LHCN-M2 (cell line): ENCODE data around the gene CRX. TPM values are rescaled to one million over a fixed set of nuclear protein-coding genes. Genes with fewer than 3 reads are reported as not detected.
A peak's percentile ranks its signal among the peaks of the same experiment; 100 is the strongest.
"Not testable (repeated sequence)": the region's sequence is repeated elsewhere in the genome, so short reads cannot be mapped to it uniquely, and the experiment has no call there.

ENCODE experiments used
- DNase-seq: peaks from one replicate; pipeline ENCODE4 v3.0.0-alpha.2; 2012; ENCODE audit warnings: low read depth
- total RNA-seq: library from RNA; depleted of rRNA; stranded (reverse); fragments of >200 nt; gene quantifications from 2 replicates; pipeline ENCODE4 v1.2.3, GENCODE V29; 2014

CRX gene
- total RNA-seq, 1 experiment from 2014 or later = not detected

GRCh38 chr19:47803671-47804070 lies 18.1 kb upstream of the CRX start:
- DNase-seq = not testable (repeated sequence)

GRCh38 chr19:47804451-47804850 lies 17.3 kb upstream of the CRX start, which contains the start of gene TPRX1:
Gene TPRX1 (minus strand): TSS chr19:47804551. CDS start chr19:47804539, 12 bp downstream.
- DNase-seq = not testable (repeated sequence)

GRCh38 chr19:47805313-47805712 lies 16.4 kb upstream of the CRX start:
- DNase-seq = no peak

- no peak for DNase-seq
Observed at GRCh38 chr19:47806435-47806834, 15.3 kb upstream of the CRX start.

GRCh38 chr19:47813304-47813994 lies 8.3 kb upstream of the CRX start:
- peak; percentile 46 for DNase-seq

GRCh38 chr19:47813995-47814328 lies 7.8 kb upstream of the CRX start:
- no peak for DNase-seq

GRCh38 chr19:47816270-47816669 lies 5.5 kb upstream of the CRX start:
- not testable (repeated sequence) for DNase-seq

- DNase-seq = not testable (repeated sequence)
Observed at GRCh38 chr19:47818221-47818620, 3.5 kb upstream of the CRX start.

GRCh38 chr19:47819858-47820257 lies 1.9 kb upstream of the CRX start:
- no peak for DNase-seq

GRCh38 chr19:47820410-47820809 lies 1.3 kb upstream of the CRX start:
- DNase-seq = peak; percentile 5

- DNase-seq = no peak
Observed at GRCh38 chr19:47824396-47824795, 2.7 kb downstream of the CRX start.

GRCh38 chr19:47826800-47827199 lies 5.1 kb downstream of the CRX start:
- no peak for DNase-seq

GRCh38 chr19:47832723-47833122 lies 11.0 kb downstream of the CRX start:
- DNase-seq = no peak

- no peak for DNase-seq
Observed at GRCh38 chr19:47836038-47836437, 14.3 kb downstream of the CRX start.

- DNase-seq = no peak
Observed at GRCh38 chr19:47839411-47839810, 17.7 kb downstream of the CRX start.

GRCh38 chr19:47839913-47840312 lies 18.2 kb downstream of the CRX start:
- DNase-seq = no peak

- DNase-seq = no peak
Observed at GRCh38 chr19:47842941-47843340, 21.2 kb downstream of the CRX start.

GRCh38 chr19:47848425-47848822 lies 26.7 kb downstream of the CRX start:
- no peak for DNase-seq

GRCh38 chr19:47848823-47849473 lies 27.2 kb downstream of the CRX start:
- DNase-seq = no peak

GRCh38 chr19:47853003-47853402 lies 31.3 kb downstream of the CRX start:
- DNase-seq = no peak

- DNase-seq = no peak
Observed at GRCh38 chr19:47854459-47854858, 32.7 kb downstream of the CRX start.

GRCh38 chr19:47858231-47858630 lies 36.5 kb downstream of the CRX start:
- peak; percentile 50 for DNase-seq

- not testable (repeated sequence) for DNase-seq
Observed at GRCh38 chr19:47858646-47859285, 37.0 kb downstream of the CRX start, which contains the start of gene TPRX2. Gene TPRX2 (plus strand): TSS chr19:47859235. CDS start chr19:47859247, 12 bp downstream.
